Upper lobe of left lung (tissue), 6 donors: Measurements from ENCODE around the gene IVD. TPM values are rescaled to one million over a fixed set of nuclear protein-coding genes. Genes with fewer than 3 reads are reported as not detected.
A peak's percentile ranks its signal among the peaks of the same experiment; 100 is the strongest.

Experiments used
- ATAC-seq, 2 donors: fragments of 200-7000 bp; cut with Tn5 transposase; one replicate each; pipeline ENCODE4 v1.9.1; 2022; ENCODE audit warnings: mild to moderate bottlenecking in 2 of 2, moderate library complexity in 2 of 2; ENCODE audit not compliant: low FRiP score in 2 of 2
- DNase-seq, 2 donors: peaks; one replicate each; pipeline ENCODE4 v3.0.0-alpha.2; 2019 to 2020
- H3K27ac ChIP-seq, 4 donors: fragments of 200-600 bp; sonication (generic); one replicate each; pipeline ENCODE4 v1.5.1; 2016 to 2019
- H3K27me3 ChIP-seq, 4 donors: fragments of 200-600 bp; sonication (generic); one replicate each; pipeline ENCODE4 v1.5.1; 2017 to 2019
- H3K36me3 ChIP-seq, 4 donors: fragments of 200-600 bp; sonication (generic); one replicate each; pipeline ENCODE4 v1.5.1; 2016 to 2019
- H3K4me1 ChIP-seq, 4 donors: fragments of 200-600 bp; sonication (generic); one replicate each; pipeline ENCODE4 v1.5.1; 2018 to 2019
- H3K4me3 ChIP-seq, 4 donors: fragments of 200-600 bp; sonication (generic); one replicate each; pipeline ENCODE4 v1.5.1; 2017 to 2019; ENCODE audit warnings: mild to moderate bottlenecking in 2 of 4, moderate library complexity in 1 of 4
- H3K9me3 ChIP-seq, 4 donors: fragments of 200-600 bp; sonication (generic); one replicate each; pipeline ENCODE4 v1.5.1; 2018 to 2019
- EP300 ChIP-seq, 4 donors: sonication (generic); formaldehyde crosslinking; IDR thresholded peaks; one replicate each; pipeline ENCODE4 v1.5.1; 2017; ENCODE audit warnings: antibody characterized with exemption in 4 of 4, control low read depth in 2 of 4
- POLR2A ChIP-seq, 4 donors: fragments of 450-650 bp; IDR thresholded peaks; one replicate each; pipeline ENCODE4 v1.5.1; 2016 to 2017; ENCODE audit warnings: antibody characterized with exemption in 4 of 4, mild to moderate bottlenecking in 2 of 4
- POLR2AphosphoS5 ChIP-seq, 2 donors: sonication (generic); formaldehyde crosslinking; IDR thresholded peaks; one replicate each; pipeline ENCODE4 v1.5.1; 2017; ENCODE audit warnings: antibody characterized with exemption in 2 of 2
- WGBS, 2 donors: methylation state at CpG; one replicate each; pipeline ENCODE4 v1.1.5; 2017 to 2018; 5-methylcytosine and 5-hydroxymethylcytosine counted together
- total RNA-seq, 6 donors: library from RNA; depleted of rRNA in 4 of 6; stranded (reverse); fragments of >200 nt in 4 of 6; gene quantifications; one replicate each; pipeline versions ENCODE4 v1.1.0 to v1.2.1, GENCODE V29; 2016 to 2021
- TF ChIP-seq, protein P1 (sequence below), 6 experiments: fragments of 450-650 bp in 4 of 6; fragments of 200-600 bp in 2 of 6; sonication (generic) in 2 of 6; IDR thresholded peaks; one replicate each; pipeline ENCODE4 v1.5.1; 2016 to 2019; ENCODE audit warnings: antibody characterized with exemption in 6 of 6
- donor health status: DM: no; HTN: no; CAD: no; lungs with moderate emphysema.
- donor health status: DM: no; HTN: yes; CAD: no; lungs with severe emphysema.

IVD gene
- total RNA-seq, 6 donors from 2014 or later: 68.1 to 112 (median 94.5) TPM

DNA sequence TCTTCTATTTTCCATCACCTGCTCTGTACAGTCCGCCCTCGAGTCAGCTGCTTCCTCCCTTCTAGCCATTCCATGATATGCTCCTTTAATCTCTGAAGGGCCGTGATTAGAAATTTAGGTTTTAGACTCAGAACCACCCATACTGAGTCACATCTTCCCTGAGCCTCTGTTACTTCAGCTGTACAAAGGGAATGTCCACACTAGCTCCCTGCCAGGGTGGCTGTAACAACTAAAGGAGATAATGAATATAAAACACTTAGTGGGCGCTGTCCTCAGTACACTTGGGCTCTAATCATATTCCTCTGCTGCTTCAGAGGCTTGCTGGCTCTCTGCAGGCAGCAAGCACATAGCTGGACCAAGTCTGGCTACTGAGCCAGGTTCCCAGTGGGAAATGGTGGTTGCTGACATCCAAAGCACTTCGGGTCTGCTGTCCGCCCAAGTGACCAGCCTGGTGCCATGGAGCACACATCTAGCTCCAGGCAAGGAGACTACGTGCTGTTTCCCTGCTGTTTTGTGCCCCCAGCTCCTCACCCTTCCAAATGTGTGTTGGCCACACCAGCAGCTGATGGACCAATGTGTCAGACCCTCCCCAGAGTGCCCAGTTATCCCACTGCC, 64.3 kb downstream of the IVD start:
- no peaks in the 10 kb centered on the region for H3K27me3 ChIP-seq
- peak in 1 of 2 donors; percentile 1 for ATAC-seq
- H3K9me3 ChIP-seq: no peaks in the 10 kb centered on the region
- peak overlapping the region in 3 of 4 donors; percentile 75 to 94 (median 80) for H3K4me3 ChIP-seq
- peaks cover 12 to 31% (median 15%) of the 10 kb centered on the region in 4 donors for H3K4me1 ChIP-seq
- H3K36me3 ChIP-seq: peaks cover 0 to 20% (median 12%) of the 10 kb centered on the region in 4 donors
- H3K27ac ChIP-seq: peak overlapping the region; percentile 86 to 93 (median 90)
- whole genome bisulfite sequencing, 2 donors: 89% methylated on average over 4 to 7 of the region's 7 CpGs
- TF ChIP-seq, protein P1, sequence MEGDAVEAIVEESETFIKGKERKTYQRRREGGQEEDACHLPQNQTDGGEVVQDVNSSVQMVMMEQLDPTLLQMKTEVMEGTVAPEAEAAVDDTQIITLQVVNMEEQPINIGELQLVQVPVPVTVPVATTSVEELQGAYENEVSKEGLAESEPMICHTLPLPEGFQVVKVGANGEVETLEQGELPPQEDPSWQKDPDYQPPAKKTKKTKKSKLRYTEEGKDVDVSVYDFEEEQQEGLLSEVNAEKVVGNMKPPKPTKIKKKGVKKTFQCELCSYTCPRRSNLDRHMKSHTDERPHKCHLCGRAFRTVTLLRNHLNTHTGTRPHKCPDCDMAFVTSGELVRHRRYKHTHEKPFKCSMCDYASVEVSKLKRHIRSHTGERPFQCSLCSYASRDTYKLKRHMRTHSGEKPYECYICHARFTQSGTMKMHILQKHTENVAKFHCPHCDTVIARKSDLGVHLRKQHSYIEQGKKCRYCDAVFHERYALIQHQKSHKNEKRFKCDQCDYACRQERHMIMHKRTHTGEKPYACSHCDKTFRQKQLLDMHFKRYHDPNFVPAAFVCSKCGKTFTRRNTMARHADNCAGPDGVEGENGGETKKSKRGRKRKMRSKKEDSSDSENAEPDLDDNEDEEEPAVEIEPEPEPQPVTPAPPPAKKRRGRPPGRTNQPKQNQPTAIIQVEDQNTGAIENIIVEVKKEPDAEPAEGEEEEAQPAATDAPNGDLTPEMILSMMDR (IDR thresholded peaks at IDR 0.05): no peak
- no peak for TF ChIP-seq POLR2AphosphoS5 (IDR thresholded peaks at IDR 0.05)
- TF ChIP-seq POLR2A (IDR thresholded peaks at IDR 0.05): no peak
- TF ChIP-seq EP300 (IDR thresholded peaks at IDR 0.05): no peak
- no peak for DNase-seq

DNA sequence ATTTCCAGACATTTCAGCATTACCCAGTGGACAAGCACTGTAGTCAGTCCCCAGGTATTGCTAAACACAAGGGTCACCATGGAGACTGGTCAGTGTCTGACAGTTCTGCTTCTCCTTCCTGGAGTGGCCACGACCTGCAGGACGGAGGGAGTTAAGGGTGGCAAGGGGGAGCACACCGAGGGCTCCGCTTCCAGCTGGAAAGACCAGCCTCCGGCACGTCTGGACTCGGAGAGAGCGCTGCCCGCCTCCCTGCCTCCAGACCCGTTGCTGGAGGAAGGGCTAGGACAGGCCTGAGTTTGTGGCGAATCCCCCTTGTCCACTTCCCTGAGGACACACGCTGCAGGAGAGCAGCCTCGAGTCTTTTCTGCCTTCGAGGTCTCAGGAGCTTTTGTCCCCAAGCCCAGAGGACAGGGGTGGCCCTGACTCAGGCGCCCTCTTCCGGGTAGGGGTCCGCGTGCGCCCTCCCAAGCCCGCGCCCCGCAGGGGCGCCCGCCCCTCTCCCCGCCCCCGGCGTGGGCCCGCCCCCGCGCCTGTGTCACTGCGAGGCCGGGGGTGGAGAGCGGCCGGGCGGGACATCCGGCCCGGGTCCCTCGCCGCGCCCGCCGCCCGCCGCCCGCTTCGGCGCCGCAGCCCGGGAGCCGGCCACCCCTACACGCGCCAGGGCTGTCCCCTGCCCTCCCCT, 65.0 kb downstream of the IVD start, which contains the start of gene CHST14:
Gene CHST14, plus strand, starts transcription at position 562 of the 682 bp plus-strand sequence. CDS start 230 bp downstream, outside the sequence.
- Histone ChIP-seq H3K4me1 (peaks cover 12 to 31% (median 15%) of the 10 kb centered on the region in 4 donors), H3K9me3 (no peaks in the 10 kb centered on the region), H3K27me3 (no peaks in the 10 kb centered on the region), H3K4me3 (peak within 1 kb of the TSS; percentile 75 to 94 (median 78)), H3K36me3 (peaks cover 0 to 14% (median 9%) of the 10 kb centered on the region in 4 donors), H3K27ac (peak within 1 kb of the TSS; percentile 86 to 93 (median 90))
- DNase-seq (peak; percentile 65 to 94), ATAC-seq (peak; percentile 78 to 93)
- 0 to 13% methylated on average over 1 to 16 of the region's 52 CpGs for WGBS, 2 donors
- TF ChIP-seq POLR2AphosphoS5 (IDR thresholded peaks at IDR 0.05) (no peak), EP300 (IDR thresholded peaks at IDR 0.05) (no peak), POLR2A (IDR thresholded peaks at IDR 0.05) (peak in 1 of 4 donors; percentile 45)
- TF ChIP-seq, protein P1 (IDR thresholded peaks at IDR 0.05): peak in 1 of 6 experiments; percentile 7

Other genes starting within 250 kb of the IVD start
- gene BUB1B, start 244.7 kb upstream of the IVD start, total RNA-seq: 10 to 100 TPM in 1 of 6 donors, 1 to 10 TPM in 3, under 1 TPM in 1, not detected in 1; 0.79 to 12.1 (median 2.7) TPM
- 10 to 100 TPM in 3 of 6 donors, 1 to 10 TPM in 3; 4.5 to 23.4 (median 15.0) TPM for gene PAK6, start 166.7 kb upstream of the IVD start, total RNA-seq
- 1 to 10 TPM in 1 of 6 donors, not detected in 5; 5.2 TPM for gene ANKRD63, start 122.7 kb upstream of the IVD start, total RNA-seq
- gene PLCB2, start 97.9 kb upstream of the IVD start, total RNA-seq: 100 to 1,000 TPM in 2 of 6 donors, 10 to 100 TPM in 4; 26.9 to 170 (median 85.7) TPM
- gene INAFM2, start 82.1 kb upstream of the IVD start, total RNA-seq: 10 to 100 TPM; 15.7 to 36.2 (median 25.6) TPM
- gene CCDC9B, start 64.9 kb upstream of the IVD start, total RNA-seq: 100 to 1,000 TPM in 1 of 6 donors, 10 to 100 TPM in 5; 15.5 to 140 (median 68.1) TPM
- gene PHGR1, start 54.8 kb upstream of the IVD start, total RNA-seq: under 1 TPM in 1 of 6 donors, not detected in 5; 0.67 TPM
- gene DISP2, start 47.6 kb upstream of the IVD start, total RNA-seq: 1 to 10 TPM in 2 of 6 donors, under 1 TPM in 4; under 0.01 to 3.5 (median 0.13) TPM
- 10 to 100 TPM; 10.6 to 27.6 (median 17.3) TPM for gene KNSTRN, start 23.1 kb upstream of the IVD start, total RNA-seq
- gene BAHD1, start 35.2 kb downstream of the IVD start, total RNA-seq: 10 to 100 TPM; 21.0 to 36.9 (median 28.5) TPM
- 10 to 100 TPM in 5 of 6 donors, 1 to 10 TPM in 1; 3.1 to 20.6 (median 14.6) TPM for gene CHST14, start 65.2 kb downstream of the IVD start, total RNA-seq
- 10 to 100 TPM; 17.1 to 56.9 (median 24.1) TPM for gene CCDC32, start 159.2 kb downstream of the IVD start, total RNA-seq
- 10 to 100 TPM in 2 of 6 donors, 1 to 10 TPM in 4; 3.1 to 11.6 (median 7.8) TPM for gene RPUSD2, start 163.5 kb downstream of the IVD start, total RNA-seq
- 1 to 10 TPM in 3 of 6 donors, under 1 TPM in 3; under 0.01 to 2.4 (median 1.3) TPM for gene KNL1, start 188.5 kb downstream of the IVD start, total RNA-seq